ENCODE data around the gene PDCL2. TPM values are rescaled to one million over a fixed set of nuclear protein-coding genes. Genes with fewer than 3 reads are reported as not detected.

PDCL2 gene
- total and polyA plus RNA-seq, 9 of the 15 experiments (the other 6 are each of a cell fraction or from before 2014, with no cell fraction given) = 0.62 to 2.5 (median 1.2) TPM

- TF ChIP-seq VEZF1 (CRISPR knock-in tag; IDR thresholded peaks at IDR 0.05) (no peak), PBX2 (CRISPR knock-in tag; IDR thresholded peaks at IDR 0.05; ENCODE audit: low read depth) (no peak), PBX2 (tag; conservative IDR thresholded peaks at IDR 0.05; ENCODE audit: low read depth) (no peak), ZKSCAN3 (CRISPR knock-in tag; IDR thresholded peaks at IDR 0.05) (no peak), HDAC3 (IDR thresholded peaks at IDR 0.05; ENCODE audit: borderline replicate concordance, partially characterized antibody) (no peak), ZNF316 (IDR thresholded peaks at IDR 0.05) (no peak), NCOA1 (IDR thresholded peaks at IDR 0.05; ENCODE audit: low read depth) (no peak)
Measured at GRCh38 chr4:55528491-55528890, 63.6 kb downstream of the PDCL2 start (continued).

All from K562 (cell line).